ENCODE measurements around the gene EFCAB8. TPM values are rescaled to one million over a fixed set of nuclear protein-coding genes. Genes with fewer than 3 reads are reported as not detected.

The EFCAB8 gene
- total RNA-seq, 1 experiment from 2014 or later: 0.09 TPM

- H3K4me1 ChIP-seq (ENCODE audit: insufficient read depth, low read length): no peaks in the 10 kb centered on the region
- no peak overlapping the region for H2BK5ac ChIP-seq (ENCODE audit: insufficient read length, low read length)
- TF ChIP-seq, protein P1, sequence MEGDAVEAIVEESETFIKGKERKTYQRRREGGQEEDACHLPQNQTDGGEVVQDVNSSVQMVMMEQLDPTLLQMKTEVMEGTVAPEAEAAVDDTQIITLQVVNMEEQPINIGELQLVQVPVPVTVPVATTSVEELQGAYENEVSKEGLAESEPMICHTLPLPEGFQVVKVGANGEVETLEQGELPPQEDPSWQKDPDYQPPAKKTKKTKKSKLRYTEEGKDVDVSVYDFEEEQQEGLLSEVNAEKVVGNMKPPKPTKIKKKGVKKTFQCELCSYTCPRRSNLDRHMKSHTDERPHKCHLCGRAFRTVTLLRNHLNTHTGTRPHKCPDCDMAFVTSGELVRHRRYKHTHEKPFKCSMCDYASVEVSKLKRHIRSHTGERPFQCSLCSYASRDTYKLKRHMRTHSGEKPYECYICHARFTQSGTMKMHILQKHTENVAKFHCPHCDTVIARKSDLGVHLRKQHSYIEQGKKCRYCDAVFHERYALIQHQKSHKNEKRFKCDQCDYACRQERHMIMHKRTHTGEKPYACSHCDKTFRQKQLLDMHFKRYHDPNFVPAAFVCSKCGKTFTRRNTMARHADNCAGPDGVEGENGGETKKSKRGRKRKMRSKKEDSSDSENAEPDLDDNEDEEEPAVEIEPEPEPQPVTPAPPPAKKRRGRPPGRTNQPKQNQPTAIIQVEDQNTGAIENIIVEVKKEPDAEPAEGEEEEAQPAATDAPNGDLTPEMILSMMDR (conservative IDR thresholded peaks at IDR 0.05): no peak
- no peak overlapping the region for H2AFZ ChIP-seq (ENCODE audit: low read length)
- Mint-ChIP-seq H3K27me3 (ENCODE audit: low read depth) (peaks cover 2% of the 10 kb centered on the region; the same call in 1 of the 2 replicates), H3K36me3 (ENCODE audit: insufficient read depth in 1 of 3, low read depth in 3 of 3) (no peaks in the 10 kb centered on the region; a peak in 3 of 7 replicates), H3K27ac (peak overlapping the region in 1 of 3 experiments; percentile 72; a peak in 1 of 7 replicates), H3K4me3 (no peak overlapping the region), H3K4me1 (no peaks in the 10 kb centered on the region), H3K9me3 (peaks cover 18 to 19% of the 10 kb centered on the region in 2 experiments)
- H3K56ac ChIP-seq (ENCODE audit: insufficient read length, low read depth, low read length): no peak overlapping the region
- H3K9me3 ChIP-seq (ENCODE audit: control insufficient read depth, low read depth, low read length): no peaks in the 10 kb centered on the region
- no peak overlapping the region for H2BK15ac ChIP-seq (ENCODE audit: low read depth, low read length)
- H4K20me1 ChIP-seq (ENCODE audit: control insufficient read depth, insufficient read depth, insufficient read length): no peaks in the 10 kb centered on the region
- H3K23ac ChIP-seq (ENCODE audit: insufficient read length, low read depth, low read length): no peak overlapping the region
- no peak overlapping the region for H2BK120ac ChIP-seq (ENCODE audit: low read depth, low read length, poor library complexity, severe bottlenecking)
- DNase-seq: no peak
- no peak overlapping the region for H3T11ph ChIP-seq (ENCODE audit: low read length)
- no peaks in the 10 kb centered on the region for H3K79me2 ChIP-seq (ENCODE audit: insufficient read depth, low read length)
- no peak overlapping the region for H3K4ac ChIP-seq (ENCODE audit: low read depth, low read length)
- no peaks in the 10 kb centered on the region for H3K23me2 ChIP-seq (ENCODE audit: insufficient read length, low read depth, low read length, poor library complexity, severe bottlenecking)
- no peak overlapping the region for H2BK20ac ChIP-seq (ENCODE audit: low read depth, low read length, poor library complexity, severe bottlenecking)
- no peak overlapping the region for H3K27ac ChIP-seq (ENCODE audit: insufficient read length, low read depth, low read length)
- H3K4me2 ChIP-seq (ENCODE audit: insufficient read depth, insufficient read length, low read length): no peak overlapping the region
- no peak overlapping the region for H3K18ac ChIP-seq (ENCODE audit: insufficient read length, low read depth, low read length)
- no peak overlapping the region for H2AK5ac ChIP-seq (ENCODE audit: insufficient read length, low read length)
- H4K8ac ChIP-seq (replicated peaks; ENCODE audit: insufficient read length, low read depth, low read length): no peak overlapping the region
- H4K5ac ChIP-seq (ENCODE audit: insufficient read length, low read depth, low read length): no peak overlapping the region
- H3K27me3 ChIP-seq (ENCODE audit: insufficient read depth, low read length): no peaks in the 10 kb centered on the region
- H3K14ac ChIP-seq (ENCODE audit: insufficient read depth, low read length): no peak overlapping the region
- H3K9ac ChIP-seq (ENCODE audit: extremely low read depth, insufficient read length, low read length): no peak overlapping the region
- H3K79me1 ChIP-seq (ENCODE audit: insufficient read depth, low read depth, low read length, poor library complexity, severe bottlenecking): no peaks in the 10 kb centered on the region
- H2BK12ac ChIP-seq (ENCODE audit: insufficient read length, low read depth, low read length): no peak overlapping the region
- WGBS (ENCODE audit: extremely low coverage, insufficient read length, low lambda C conversion rate): no CpG with 5 or more reads among the region's 13 CpGs
- no peak overlapping the region for H4K91ac ChIP-seq (ENCODE audit: insufficient read length, low read depth, low read length)
Measured at GRCh38 chr20:32911355-32911754, 52.6 kb downstream of the EFCAB8 start.

Measured in H9 (cell line).